Gastrocnemius medialis (tissue), 4 donors: ENCODE measurements around the gene LDLRAD4.

ENCODE experiments used
- POLR2A ChIP-seq, 2 donors: fragments of 450-650 bp; IDR thresholded peaks; one replicate each; pipeline ENCODE4 v1.6.1; 2017; ENCODE audit warnings: antibody characterized with exemption in 2 of 2, mild to moderate bottlenecking in 2 of 2, moderate library complexity in 2 of 2
- TF ChIP-seq, protein P1 (sequence below), 5 experiments: fragments of 450-650 bp in 3 of 5; fragments of 200-600 bp in 2 of 5; sonication (generic) in 2 of 5; IDR thresholded peaks in 4 of 5; conservative IDR thresholded peaks in 1 of 5; 1 replicate in 4 of 5; 2 replicates in 1 of 5; pipeline ENCODE4 v1.5.1; 2016 to 2019; ENCODE audit warnings: antibody characterized with exemption in 5 of 5, mild to moderate bottlenecking in 3 of 5, moderate library complexity in 3 of 5

DNA sequence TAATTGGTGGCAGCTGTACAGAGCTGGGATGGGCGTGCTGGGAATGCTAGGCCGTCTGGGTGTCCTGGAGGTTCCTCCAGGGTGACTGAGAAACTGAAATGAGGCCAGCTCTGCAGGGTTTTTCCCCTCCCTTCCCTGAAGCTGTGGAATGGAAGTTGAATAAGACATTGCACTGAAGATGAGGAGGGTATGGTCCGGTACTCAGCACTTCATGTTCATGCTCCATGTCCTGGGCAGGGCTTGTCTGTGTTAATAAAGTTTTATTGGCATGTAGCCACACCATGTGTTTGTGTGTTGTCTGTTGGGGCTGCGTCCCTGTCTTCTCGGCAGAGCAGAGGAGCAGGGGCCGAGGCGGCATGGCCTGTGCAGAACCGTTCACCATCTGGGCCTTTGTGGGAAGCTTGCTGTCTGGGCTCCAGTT is 154.0 kb downstream of the LDLRAD4 start:
- TF ChIP-seq, protein P1, sequence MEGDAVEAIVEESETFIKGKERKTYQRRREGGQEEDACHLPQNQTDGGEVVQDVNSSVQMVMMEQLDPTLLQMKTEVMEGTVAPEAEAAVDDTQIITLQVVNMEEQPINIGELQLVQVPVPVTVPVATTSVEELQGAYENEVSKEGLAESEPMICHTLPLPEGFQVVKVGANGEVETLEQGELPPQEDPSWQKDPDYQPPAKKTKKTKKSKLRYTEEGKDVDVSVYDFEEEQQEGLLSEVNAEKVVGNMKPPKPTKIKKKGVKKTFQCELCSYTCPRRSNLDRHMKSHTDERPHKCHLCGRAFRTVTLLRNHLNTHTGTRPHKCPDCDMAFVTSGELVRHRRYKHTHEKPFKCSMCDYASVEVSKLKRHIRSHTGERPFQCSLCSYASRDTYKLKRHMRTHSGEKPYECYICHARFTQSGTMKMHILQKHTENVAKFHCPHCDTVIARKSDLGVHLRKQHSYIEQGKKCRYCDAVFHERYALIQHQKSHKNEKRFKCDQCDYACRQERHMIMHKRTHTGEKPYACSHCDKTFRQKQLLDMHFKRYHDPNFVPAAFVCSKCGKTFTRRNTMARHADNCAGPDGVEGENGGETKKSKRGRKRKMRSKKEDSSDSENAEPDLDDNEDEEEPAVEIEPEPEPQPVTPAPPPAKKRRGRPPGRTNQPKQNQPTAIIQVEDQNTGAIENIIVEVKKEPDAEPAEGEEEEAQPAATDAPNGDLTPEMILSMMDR (IDR thresholded peaks at IDR 0.05 in 4 of 5, conservative IDR thresholded peaks at IDR 0.05 in 1 of 5): no peak
- no peak for TF ChIP-seq POLR2A (IDR thresholded peaks at IDR 0.05)
